ENCODE data around the gene PDP2.
"Not testable (repeated sequence)": the region's sequence is repeated elsewhere in the genome, so short reads cannot be mapped to it uniquely, and the experiment has no call there.

Gene PDP2

GRCh38 chr16:66921729-66922450 lies 41.6 kb downstream of the PDP2 start:
- DNase-seq = no peak

- DNase-seq = no peak
Measured at GRCh38 chr16:66923247-66923731, 43.0 kb downstream of the PDP2 start.

GRCh38 chr16:66923866-66924265 lies 43.6 kb downstream of the PDP2 start:
- DNase-seq = no peak

- DNase-seq = no peak
Measured at GRCh38 chr16:66924527-66925321, 44.4 kb downstream of the PDP2 start.

GRCh38 chr16:66925322-66925840 lies 45.1 kb downstream of the PDP2 start, which contains the start of gene RRAD:
Gene RRAD, minus strand, starts transcription at chr16:66925535. Its CDS starts 356 bp downstream, at chr16:66925179.
- DNase-seq = no peak

GRCh38 chr16:66926171-66926947 lies 46.0 kb downstream of the PDP2 start:
- no peak for DNase-seq

- DNase-seq = no peak
Measured at GRCh38 chr16:66926961-66927436, 46.7 kb downstream of the PDP2 start.

- DNase-seq = no peak
Measured at GRCh38 chr16:66927918-66928649, 47.8 kb downstream of the PDP2 start.

GRCh38 chr16:66928702-66929388 lies 48.5 kb downstream of the PDP2 start:
- no peak for DNase-seq

- no peak for DNase-seq
Measured at GRCh38 chr16:66930189-66930588, 49.9 kb downstream of the PDP2 start.

GRCh38 chr16:66931665-66932064 lies 51.4 kb downstream of the PDP2 start:
- DNase-seq = no peak

GRCh38 chr16:66932076-66932475 lies 51.8 kb downstream of the PDP2 start:
- DNase-seq = no peak

- DNase-seq = no peak
Measured at GRCh38 chr16:66933776-66934137, 53.4 kb downstream of the PDP2 start.

- peak; percentile 21 for DNase-seq
Measured at GRCh38 chr16:66934138-66934838, 54.0 kb downstream of the PDP2 start, which contains the start of gene CIAO2B. Gene CIAO2B, minus strand, starts transcription at chr16:66934402. Its CDS starts 38 bp downstream, at chr16:66934364.

GRCh38 chr16:66934839-66935313 lies 54.6 kb downstream of the PDP2 start:
- DNase-seq = not testable (repeated sequence)

- DNase-seq = no peak
Measured at GRCh38 chr16:66935314-66936011, 55.1 kb downstream of the PDP2 start, which contains the start of gene CES2. Gene CES2, plus strand, starts transcription at chr16:66935516. Its CDS starts 120 bp downstream, at chr16:66935636.

- no peak for DNase-seq
Measured at GRCh38 chr16:66936462-66936861, 56.1 kb downstream of the PDP2 start.

- DNase-seq = no peak
Measured at GRCh38 chr16:66936889-66937554, 56.7 kb downstream of the PDP2 start.

GRCh38 chr16:66937725-66938337 lies 57.5 kb downstream of the PDP2 start:
- DNase-seq = no peak

Data from NCI-H526 treated with DMSO at 0.1 percent for 48 hours (cell line).